Cardiac muscle cell (in vitro differentiated cells and primary cell): ENCODE results near the gene PCDH9. TPM values are rescaled to one million over a fixed set of nuclear protein-coding genes. Genes with fewer than 3 reads are reported as not detected.

ENCODE experiments used
- DNase-seq, 2 donors: peaks; one replicate each; pipeline versions ENCODE4 v3.0.0 to v3.0.0-alpha.2; 2010 to 2017; ENCODE audit warnings: low read depth in 1 of 2, low spot score in 1 of 2
- H3K27ac ChIP-seq: fragments of 200-600 bp; sonication (generic); 2 replicates; pipeline ENCODE4 v1.5.1; 2016
- H3K27me3 ChIP-seq: fragments of 200-600 bp; sonication (generic); 2 replicates; pipeline ENCODE4 v1.6.0; 2016; ENCODE audit warnings: control low read depth
- H3K36me3 ChIP-seq: fragments of 200-600 bp; sonication (generic); 2 replicates; pipeline ENCODE4 v1.5.1; 2016; ENCODE audit warnings: control low read depth
- H3K4me1 ChIP-seq: fragments of 200-600 bp; sonication (generic); 2 replicates; pipeline ENCODE4 v1.8.1; 2017; ENCODE audit warnings: low read depth, mild to moderate bottlenecking, mixed run types
- H3K4me3 ChIP-seq: fragments of 200-600 bp; sonication (generic); 2 replicates; pipeline ENCODE4 v1.5.1; 2016; ENCODE audit warnings: mild to moderate bottlenecking
- H3K9me3 ChIP-seq: fragments of 200-600 bp; sonication (generic); 2 replicates; pipeline ENCODE4 v1.5.1; 2017; ENCODE audit warnings: low read depth, mild to moderate bottlenecking, control low read depth
- CTCF ChIP-seq: IDR thresholded peaks from 2 replicates; pipeline ENCODE4 v1.5.1; 2012; ENCODE audit warnings: low read depth, mild to moderate bottlenecking, low read length
- polyA plus RNA-seq: library from polyadenylated mRNA; unstranded; fragments of >200 nt; fragmentation: Nextera tagmentation; extraction: Ambion mirVana; gene quantifications from 2 replicates; pipeline ENCODE4 v1.2.1, GENCODE V29; 2016
- total RNA-seq: library from RNA; depleted of rRNA; stranded (reverse); fragments of >200 nt; gene quantifications from 2 replicates; pipeline ENCODE4 v1.2.3, GENCODE V29; 2016

Gene PCDH9
- total and polyA plus RNA-seq, 2 experiments from 2014 or later: 1.6 to 2.3 TPM

GRCh38 chr13:66509175-66509574, 721.0 kb downstream of the PCDH9 start:
- Histone ChIP-seq H3K27me3 (no peaks in the 10 kb centered on the region), H3K36me3 (no peaks in the 10 kb centered on the region), H3K27ac (no peak overlapping the region), H3K9me3 (no peaks in the 10 kb centered on the region), H3K4me3 (no peak overlapping the region), H3K4me1 (no peaks in the 10 kb centered on the region)
- no peak for TF ChIP-seq CTCF
- DNase-seq: no peak

DNA sequence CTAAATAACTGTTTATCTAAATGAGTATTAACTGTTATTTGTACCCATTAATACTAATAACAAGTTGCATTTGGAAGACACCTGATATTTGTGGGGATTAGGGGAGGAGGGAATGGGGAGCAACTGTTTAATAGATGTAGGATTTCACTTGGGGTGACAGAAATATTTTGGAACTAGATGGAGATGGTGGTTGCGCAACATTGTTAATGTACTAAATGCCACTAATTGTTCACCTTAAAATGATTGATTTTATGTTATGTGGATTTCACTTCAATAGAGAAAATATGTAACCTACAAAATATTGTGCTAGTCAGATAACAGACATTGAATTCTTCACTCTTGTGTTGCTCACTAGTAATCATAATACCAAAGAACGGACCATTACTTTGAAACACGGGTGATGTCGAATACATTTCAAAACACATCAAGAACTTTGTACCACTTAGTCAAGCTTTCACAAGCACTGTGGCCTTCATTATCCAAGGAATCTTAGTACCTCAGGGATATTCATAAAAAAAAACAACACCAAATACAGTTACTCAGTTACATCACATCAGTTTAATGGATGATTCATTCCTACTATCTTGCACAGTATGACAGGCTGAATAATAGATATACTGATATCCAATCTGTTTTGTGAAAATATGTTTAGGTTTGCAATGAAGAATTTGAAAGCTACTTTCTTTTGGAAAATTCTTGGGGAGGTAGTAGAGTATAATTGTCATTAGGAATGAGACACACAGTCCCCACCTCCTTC, 721.8 kb downstream of the PCDH9 start:
- Histone ChIP-seq H3K4me3 (no peak overlapping the region), H3K27ac (no peak overlapping the region), H3K4me1 (no peaks in the 10 kb centered on the region), H3K9me3 (no peaks in the 10 kb centered on the region), H3K27me3 (no peaks in the 10 kb centered on the region), H3K36me3 (no peaks in the 10 kb centered on the region)
- peak in 1 of 2 donors; percentile 29 for DNase-seq
- TF ChIP-seq CTCF: no peak

DNA sequence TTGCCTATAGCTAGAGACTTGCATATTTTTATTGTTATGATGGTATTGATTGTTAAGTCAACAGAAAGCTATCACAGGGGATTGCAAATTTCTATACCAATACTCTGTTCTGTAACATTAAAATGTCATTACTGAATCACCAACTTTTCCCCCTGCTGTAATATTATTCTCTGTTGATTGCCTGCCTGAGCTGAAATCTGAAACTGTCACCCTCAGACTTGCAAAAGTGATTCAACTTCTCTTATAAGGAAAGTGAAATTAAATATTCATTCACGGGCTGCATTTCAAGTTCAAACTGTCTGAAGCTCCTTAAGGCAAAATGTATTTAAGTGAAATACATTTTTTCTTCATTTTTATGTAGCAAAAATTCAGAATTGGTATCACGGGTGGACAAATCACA, 723.2 kb downstream of the PCDH9 start:
- Histone ChIP-seq H3K4me1 (no peaks in the 10 kb centered on the region), H3K27me3 (no peaks in the 10 kb centered on the region), H3K36me3 (no peaks in the 10 kb centered on the region), H3K4me3 (no peak overlapping the region), H3K27ac (no peak overlapping the region), H3K9me3 (no peaks in the 10 kb centered on the region)
- no peak for DNase-seq
- TF ChIP-seq CTCF: no peak

GRCh38 chr13:66506051-66506777, 723.9 kb downstream of the PCDH9 start:
- no peaks in the 10 kb centered on the region for H3K9me3 ChIP-seq
- no peak overlapping the region for H3K27ac ChIP-seq
- no peaks in the 10 kb centered on the region for H3K4me1 ChIP-seq
- TF ChIP-seq CTCF: no peak
- DNase-seq: no peak
- H3K36me3 ChIP-seq: no peaks in the 10 kb centered on the region
- H3K27me3 ChIP-seq: no peaks in the 10 kb centered on the region
- H3K4me3 ChIP-seq: no peak overlapping the region

- DNase-seq: no peak
- H3K27ac ChIP-seq: no peak overlapping the region
- no peak for TF ChIP-seq CTCF
Observed at GRCh38 chr13:66503890-66504289, 726.2 kb downstream of the PCDH9 start.

More at GRCh38 chr13:66503890-66504289, 726.2 kb downstream of the PCDH9 start:
- H3K27me3 ChIP-seq: no peaks in the 10 kb centered on the region
- no peaks in the 10 kb centered on the region for H3K4me1 ChIP-seq
- no peak overlapping the region for H3K4me3 ChIP-seq
- no peaks in the 10 kb centered on the region for H3K36me3 ChIP-seq
- H3K9me3 ChIP-seq: no peaks in the 10 kb centered on the region
